ENCODE measurements around the gene PVRIG. TPM values are rescaled to one million over a fixed set of nuclear protein-coding genes. Genes with fewer than 3 reads are reported as not detected.
A peak's percentile ranks its signal among the peaks of the same experiment; 100 is the strongest.

The PVRIG gene
- total and polyA plus RNA-seq, 9 of the 15 experiments (the other 6 are each of a cell fraction or from before 2014, with no cell fraction given) = 0.16 to 0.64 TPM; not detected in 7

GRCh38 chr7:100171087-100171681, 48.6 kb upstream of the PVRIG start:
- POLR2A ChIA-PET = no interaction called here
- 0 out of 4 replicates have a peak overlapping the region, but pooled peaks of 1 of the 2 experiments have one; percentile 28 for H3K9ac ChIP-seq (ENCODE audit: insufficient read depth in 1 of 2, low read depth in 2 of 2, low read length in 2 of 2)
- no peak overlapping the region for H3K4me3 ChIP-seq
- FAIRE-seq (no peak), DNase-seq (ENCODE audit: extremely low read depth in 1 of 4, low spot score in 3 of 4) (peak in 3 of 4 experiments; percentile 13 to 64 (median 56)), ATAC-seq (no peak)
- BruUV-seq (replicated peaks) = no TSS peak
- H3K27me3 ChIP-seq (ENCODE audit: control insufficient read depth in 2 of 2, insufficient read depth in 2 of 2, low read length in 2 of 2) = no peaks in the 10 kb centered on the region
- in situ Hi-C loops (cut with MboI) = no loop called here
- no peaks in the 10 kb centered on the region for H3K9me3 ChIP-seq (replicated peaks; ENCODE audit: control insufficient read depth, insufficient read depth, low read depth, low read length)
- no peak overlapping the region; the same call in 1 of the 2 replicates for H2AFZ ChIP-seq (ENCODE audit: low read depth, low read length)
- no peak overlapping the region for H3K27ac ChIP-seq (ENCODE audit: extremely low read depth, low read depth, low read length)
- TF ChIP-seq PCBP1 (IDR thresholded peaks at IDR 0.05; ENCODE audit: low read depth, low read length, poor library complexity, severe bottlenecking) (peak; percentile 31), SMC3 (conservative IDR thresholded peaks at IDR 0.05; ENCODE audit: insufficient read depth, low read depth, low read length) (no peak)
- 74% methylated on average over 19 of the region's 61 CpGs for WGBS (ENCODE audit: insufficient coverage, low coverage, missing lambda C conversion rate)
- no peaks in the 10 kb centered on the region for H3K9me1 ChIP-seq (ENCODE audit: control insufficient read depth, insufficient read depth, low read length)
- H3K4me2 ChIP-seq (ENCODE audit: insufficient read depth, low read length) = no peak overlapping the region
- intact Hi-C loops (cut with micrococcal nuclease) = no loop called here
- H3K36me3 ChIP-seq (ENCODE audit: control insufficient read depth, insufficient read depth, low read length) = no peaks in the 10 kb centered on the region
- CTCF ChIA-PET (ENCODE audit: low intra/inter-chr PET ratio) = no interaction called here
- 0 out of 2 replicates have a peak, but pooled peaks cover under 1% of the 10 kb centered on the region for H4K20me1 ChIP-seq (replicated peaks; ENCODE audit: control insufficient read depth, insufficient read depth, low read length)
- peaks cover 39 to 65% of the 10 kb centered on the region in 2 experiments for H3K4me1 ChIP-seq (replicated peaks in 1 of 2; ENCODE audit: control insufficient read depth in 2 of 2, insufficient read depth in 2 of 2, low read length in 2 of 2)
- no peaks in the 10 kb centered on the region for H3K79me2 ChIP-seq (ENCODE audit: control insufficient read depth, insufficient read depth, low read length)

GRCh38 chr7:100171840-100172239, 47.9 kb upstream of the PVRIG start:
- ChIA-PET CTCF (ENCODE audit: low intra/inter-chr PET ratio) (no interaction called here), POLR2A (no interaction called here)
- H2AFZ ChIP-seq (ENCODE audit: low read depth, low read length) = no peak overlapping the region
- peaks cover 38 to 63% of the 10 kb centered on the region in 2 experiments for H3K4me1 ChIP-seq (replicated peaks in 1 of 2; ENCODE audit: control insufficient read depth in 2 of 2, insufficient read depth in 2 of 2, low read length in 2 of 2)
- no peaks in the 10 kb centered on the region for H3K79me2 ChIP-seq (ENCODE audit: control insufficient read depth, insufficient read depth, low read length)
- no TSS peak for BruUV-seq (replicated peaks)
- no peak overlapping the region for H3K27ac ChIP-seq (ENCODE audit: extremely low read depth, low read depth, low read length)
- TF ChIP-seq SMARCA5 (IDR thresholded peaks at IDR 0.05) (no peak), ZNF253 (CRISPR knock-in tag; conservative IDR thresholded peaks at IDR 0.05) (no peak), ARID1B (IDR thresholded peaks at IDR 0.05) (no peak)
- no peaks in the 10 kb centered on the region for H3K9me1 ChIP-seq (ENCODE audit: control insufficient read depth, insufficient read depth, low read length)
- ATAC-seq = no peak
- no peaks in the 10 kb centered on the region for H3K36me3 ChIP-seq (ENCODE audit: control insufficient read depth, insufficient read depth, low read length)
- no peak overlapping the region for H3K4me2 ChIP-seq (ENCODE audit: insufficient read depth, low read length)
- FAIRE-seq = no peak
- H4K20me1 ChIP-seq (replicated peaks; ENCODE audit: control insufficient read depth, insufficient read depth, low read length) = 0 out of 2 replicates have a peak, but pooled peaks cover 4% of the 10 kb centered on the region
- intact Hi-C loops (cut with micrococcal nuclease) (no loop called here), in situ Hi-C loops (cut with MboI) (no loop called here)
- no peak overlapping the region for H3K4me3 ChIP-seq
- 70% methylated on average over 12 of the region's 22 CpGs for WGBS (ENCODE audit: insufficient coverage, low coverage, missing lambda C conversion rate)
- H3K9ac ChIP-seq (ENCODE audit: insufficient read depth in 1 of 2, low read depth in 2 of 2, low read length in 2 of 2) = no peak overlapping the region
- no peaks in the 10 kb centered on the region for H3K27me3 ChIP-seq (ENCODE audit: control insufficient read depth in 2 of 2, insufficient read depth in 2 of 2, low read length in 2 of 2)
- peak in 1 of 4 experiments; percentile 17 for DNase-seq (ENCODE audit: extremely low read depth in 1 of 4, low spot score in 3 of 4)
- no peaks in the 10 kb centered on the region for H3K9me3 ChIP-seq (replicated peaks; ENCODE audit: control insufficient read depth, insufficient read depth, low read depth, low read length)

Measured in K562 (cell line).